Activated CD4-positive, CD25-positive, alpha-beta regulatory T cell treated with anti-CD3 and anti-CD28 coated beads, Interleukin-2, amount 50 U/mL, for 16 hours (primary cell): ENCODE measurements around the gene PTK6.
A peak's percentile ranks its signal among the peaks of the same experiment; 100 is the strongest.

Source experiments
- DNase-seq: peaks from one replicate; pipeline ENCODE4 v3.0.0-alpha.2; 2020; ENCODE audit warnings: low read depth, low spot score

Gene PTK6

DNA sequence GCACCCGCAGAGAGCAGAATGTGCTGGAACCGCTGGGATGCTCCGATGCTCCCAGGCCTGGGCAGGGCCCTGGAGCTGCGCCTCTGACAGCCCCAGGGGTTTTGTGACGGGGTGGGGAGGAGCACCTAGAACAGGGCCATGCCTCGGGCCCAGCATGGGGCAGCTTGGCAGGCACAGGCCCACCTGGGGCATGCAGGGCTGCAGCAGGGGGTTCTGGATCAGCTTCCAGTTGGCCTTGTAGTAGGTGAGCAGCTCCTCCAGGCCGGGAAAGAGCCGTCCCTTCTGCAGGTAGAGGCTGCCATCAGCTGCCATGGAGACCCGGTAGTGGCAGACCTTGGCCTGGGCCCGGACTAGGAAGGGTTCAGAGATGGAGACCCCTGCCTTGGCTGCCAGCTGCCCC lies 6.0 kb upstream of the PTK6 start:
- DNase-seq = no peak

DNA sequence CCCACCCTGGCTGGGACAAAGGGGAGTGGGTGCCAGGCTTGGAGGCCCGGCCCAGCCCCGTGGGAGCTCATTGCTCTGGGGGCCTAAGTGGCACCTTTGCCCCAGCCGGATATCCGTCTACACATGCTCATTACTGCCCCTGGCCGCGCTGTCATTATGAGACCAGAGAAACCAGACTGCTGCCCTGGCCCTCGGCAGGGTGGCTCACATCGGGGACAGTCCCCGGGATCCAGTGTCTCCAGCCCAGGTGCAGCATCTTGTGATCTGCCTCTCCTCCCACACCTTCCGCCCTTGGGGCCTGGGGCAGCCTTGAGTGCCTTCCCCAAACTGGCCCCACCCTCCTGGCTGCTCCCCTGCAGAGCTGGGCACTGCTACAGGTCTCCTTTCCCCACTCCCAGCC lies 5.5 kb upstream of the PTK6 start:
- no peak for DNase-seq

DNA sequence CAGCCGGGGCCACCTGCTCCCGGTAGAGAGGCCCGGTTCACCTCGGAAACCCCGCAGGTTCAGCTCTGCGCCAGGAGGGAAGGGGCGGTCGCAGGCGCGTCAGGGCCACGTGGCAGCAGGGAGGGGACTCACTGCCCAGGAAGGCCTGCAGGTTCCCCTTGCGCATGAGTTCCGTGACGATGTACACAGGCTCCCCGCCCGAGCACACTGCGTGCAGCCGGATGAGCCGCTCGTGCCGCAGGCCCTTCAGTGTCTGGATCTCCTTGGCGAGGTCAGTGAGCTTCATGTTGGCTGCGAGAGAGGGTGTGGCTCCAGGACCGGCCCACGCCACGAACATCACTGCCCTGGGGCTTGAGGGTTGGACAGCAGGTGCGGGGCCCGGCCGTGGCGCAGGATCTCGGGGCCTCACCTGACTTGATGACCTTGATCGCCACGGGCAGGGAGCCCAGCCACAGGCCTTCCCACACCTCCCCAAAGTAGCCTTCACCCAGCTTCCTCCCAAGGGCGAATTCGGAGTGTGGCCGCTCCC lies 4.9 kb upstream of the PTK6 start:
- no peak for DNase-seq

DNA sequence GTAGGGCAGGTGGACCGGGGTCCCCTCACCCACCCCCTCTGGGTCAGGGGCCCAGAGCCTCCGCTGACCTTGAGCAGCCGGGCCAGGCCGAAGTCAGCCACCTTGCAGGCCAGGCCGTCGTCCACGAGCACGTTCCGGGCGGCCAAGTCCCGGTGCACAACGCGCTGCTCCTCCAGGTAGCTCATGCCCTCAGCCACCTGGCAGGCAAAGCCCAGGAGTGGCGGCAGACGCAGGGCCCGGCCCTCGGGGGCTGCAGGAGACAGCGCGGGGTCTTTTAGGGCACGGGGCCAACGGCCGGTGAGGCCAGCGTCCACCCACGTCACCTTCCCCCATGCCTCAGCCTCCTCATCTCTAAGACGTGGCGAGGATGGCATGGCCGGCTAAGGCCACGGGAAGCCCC lies 4.2 kb upstream of the PTK6 start:
- DNase-seq = no peak

GRCh38 chr20:63540417-63541186 lies 3.4 kb upstream of the PTK6 start:
- DNase-seq = no peak

- no peak for DNase-seq
Observed at GRCh38 chr20:63539441-63540370, 2.5 kb upstream of the PTK6 start.

GRCh38 chr20:63539092-63539430 lies 1.9 kb upstream of the PTK6 start:
- no peak for DNase-seq

- no peak for DNase-seq
Observed at GRCh38 chr20:63538204-63539091, 1.3 kb upstream of the PTK6 start.

DNA sequence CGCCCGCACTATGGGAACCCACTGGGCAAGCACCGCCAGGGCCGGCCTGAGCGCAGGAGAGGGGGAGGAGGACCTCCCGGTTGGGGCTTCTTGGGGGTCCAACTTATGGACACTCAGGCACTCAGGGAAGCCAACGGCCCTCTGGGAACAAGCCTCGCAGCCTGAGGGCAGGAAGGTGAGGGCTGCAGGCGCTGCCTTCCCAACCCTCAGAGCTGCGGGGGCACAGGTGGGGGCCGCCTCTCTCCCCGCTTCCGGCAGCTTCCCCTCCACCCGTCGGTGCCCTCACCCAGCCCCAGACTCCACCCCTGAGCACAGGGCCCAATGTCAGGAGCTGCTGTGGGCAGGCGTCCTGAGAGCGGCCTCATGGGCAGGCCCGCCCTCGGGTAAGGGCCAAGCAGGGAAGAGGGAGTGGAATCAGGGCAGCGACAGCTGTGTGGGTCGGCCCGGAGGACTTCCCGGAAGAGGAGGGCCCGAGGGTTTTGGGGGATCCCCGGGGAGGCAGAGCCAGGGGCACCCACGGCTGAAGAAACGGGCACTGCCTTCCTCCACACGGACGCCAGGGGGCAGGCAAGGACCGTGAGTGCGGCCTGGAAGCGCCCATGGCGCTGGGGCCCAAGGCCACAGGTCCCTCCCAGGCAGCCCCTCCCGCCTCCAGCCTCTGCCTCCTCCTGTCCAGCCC lies 488 bp upstream of the PTK6 start:
- peak; percentile 88 for DNase-seq

- no peak for DNase-seq
Observed at GRCh38 chr20:63536241-63536977, 767 bp downstream of the PTK6 start.

GRCh38 chr20:63534831-63535651 lies 2.1 kb downstream of the PTK6 start:
- DNase-seq = no peak

DNA sequence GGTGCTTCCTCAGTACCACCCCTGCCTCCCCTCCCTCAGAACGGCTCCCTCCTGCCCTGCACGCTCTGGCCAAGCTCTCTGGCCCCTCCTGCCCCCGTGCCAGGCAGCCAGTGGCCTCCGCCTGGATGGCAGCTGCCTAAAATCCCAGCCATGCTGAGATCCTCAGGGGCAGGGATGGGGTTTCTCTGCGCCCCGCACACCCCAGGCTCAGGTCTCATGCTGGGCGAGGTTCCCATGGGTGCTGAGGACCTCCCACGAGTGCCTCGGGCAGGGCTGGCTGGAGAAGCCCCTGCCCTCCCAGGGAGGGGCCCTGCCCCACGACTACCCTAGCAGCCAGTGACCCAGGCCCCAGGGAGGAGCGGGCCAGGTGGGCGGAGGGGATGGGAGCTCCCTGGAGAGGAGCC lies 2.7 kb downstream of the PTK6 start:
- DNase-seq = no peak

- DNase-seq = no peak
Observed at GRCh38 chr20:63533871-63534393, 3.2 kb downstream of the PTK6 start.

DNA sequence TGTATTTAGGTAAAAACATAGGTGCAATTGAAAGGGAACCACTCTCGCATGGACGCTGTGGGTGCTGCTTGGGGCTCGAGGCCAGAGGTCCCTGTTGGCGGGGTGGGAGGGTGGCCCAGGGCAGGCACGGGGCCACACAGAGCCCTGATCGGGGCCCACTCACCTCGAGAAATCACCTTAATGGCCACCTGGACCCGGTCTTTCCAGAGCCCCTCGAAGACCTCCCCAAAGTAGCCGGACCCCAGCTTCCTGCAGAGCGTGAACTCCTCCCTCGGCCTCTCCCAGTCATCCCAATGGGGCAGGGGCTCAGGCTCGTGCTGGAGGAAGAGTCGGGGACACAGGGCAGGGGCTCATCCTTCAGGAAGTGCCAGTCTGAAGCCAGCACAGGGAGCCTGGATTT lies 3.8 kb downstream of the PTK6 start:
- DNase-seq = no peak

DNA sequence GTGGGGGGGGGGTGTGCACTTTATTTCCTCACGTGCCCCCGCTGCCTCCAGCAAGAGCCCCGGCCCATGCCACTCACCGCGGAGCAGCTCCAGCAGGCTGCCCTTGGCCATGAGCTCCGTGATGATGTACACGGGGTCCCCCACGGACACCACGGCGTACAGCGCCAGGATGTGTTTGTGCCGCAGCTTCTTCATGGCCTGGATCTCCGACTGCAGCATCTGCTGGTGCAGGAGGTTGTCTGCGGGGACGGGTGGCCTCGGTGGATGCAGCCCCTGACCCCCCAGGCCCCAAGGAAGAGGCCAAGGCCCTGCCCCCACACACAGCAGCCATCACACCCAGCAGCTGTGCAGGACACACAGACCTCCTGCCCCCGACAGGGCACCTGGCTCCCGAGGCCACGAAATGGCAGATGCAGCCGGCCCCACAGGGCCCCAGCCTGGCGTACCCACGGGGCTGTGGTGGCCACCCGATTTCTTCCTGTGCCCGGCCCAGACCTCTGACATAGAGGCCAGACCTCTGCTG lies 4.7 kb downstream of the PTK6 start:
- DNase-seq = no peak

DNA sequence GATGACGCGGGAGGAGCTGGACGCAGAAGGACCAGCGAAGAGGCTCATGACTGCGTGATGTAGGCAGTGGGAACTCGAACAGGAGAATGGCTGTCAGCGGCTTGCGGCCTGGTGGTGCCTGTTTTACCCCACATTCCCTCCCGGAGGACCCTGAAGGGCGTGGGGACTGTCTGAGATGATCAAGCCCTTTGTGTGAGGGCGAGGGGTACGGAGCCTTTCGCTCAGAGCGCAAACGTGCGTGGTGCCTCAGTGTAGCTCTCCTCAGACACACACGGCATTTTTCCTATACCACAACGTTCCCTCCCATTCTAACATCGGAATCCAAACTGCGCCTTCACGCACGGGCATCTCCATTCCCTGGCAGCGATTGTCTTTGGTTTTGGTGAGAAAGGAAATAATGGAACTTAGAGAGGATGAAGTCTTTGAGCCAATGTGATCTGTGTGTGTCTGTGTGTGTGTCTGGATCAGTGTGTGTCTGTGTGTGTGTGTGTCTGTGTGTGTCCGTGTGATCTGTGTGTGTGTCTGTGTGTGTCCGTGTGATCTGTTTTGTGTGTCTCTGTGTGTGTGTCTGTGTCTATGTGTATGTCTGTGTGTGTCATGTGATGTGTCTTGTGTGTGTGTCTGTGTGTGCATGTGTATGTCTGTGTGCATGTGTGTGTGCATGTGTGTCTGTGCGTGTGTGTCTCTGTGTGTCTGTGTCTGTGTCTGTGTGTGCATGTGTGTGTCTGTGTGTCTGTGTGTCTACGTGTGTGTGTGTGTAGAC lies 5.3 kb downstream of the PTK6 start:
- DNase-seq = no peak

- DNase-seq = no peak
Observed at GRCh38 chr20:63530788-63531160, 6.4 kb downstream of the PTK6 start.
